Mononuclear cell (primary cell): Measurements from ENCODE around the gene TINAG. TPM values are rescaled to one million over a fixed set of nuclear protein-coding genes. Genes with fewer than 3 reads are reported as not detected.

Source experiments
- H3K27me3 ChIP-seq: 2 replicates; pipeline ENCODE4 v1.6.0; 2011; ENCODE audit warnings: low read length, control low read depth; ENCODE audit not compliant: insufficient read depth
- H3K4me1 ChIP-seq: 2 replicates; pipeline ENCODE4 v1.5.1; 2011; ENCODE audit warnings: mild to moderate bottlenecking, low read length, control low read depth; ENCODE audit not compliant: insufficient read depth
- H3K4me3 ChIP-seq: 2 replicates; pipeline ENCODE4 v1.5.1; 2011; ENCODE audit warnings: mild to moderate bottlenecking, low read length, moderate library complexity
- H3K9me3 ChIP-seq: 2 replicates; pipeline ENCODE4 v1.5.1; 2011; ENCODE audit warnings: low read depth, mild to moderate bottlenecking, control low read depth, low read length
- total RNA-seq: library from RNA; depleted of rRNA; stranded (reverse); fragments of >200 nt; gene quantifications from one replicate; pipeline ENCODE4 v1.2.3, GENCODE V29; 2012

Gene TINAG
- total RNA-seq, 1 donor: not detected

- no peaks in the 10 kb centered on the region for H3K27me3 ChIP-seq
- no peaks in the 10 kb centered on the region for H3K9me3 ChIP-seq
- H3K4me1 ChIP-seq: no peaks in the 10 kb centered on the region
- no peak overlapping the region for H3K4me3 ChIP-seq
These were observed 120.2 kb downstream of the TINAG start for GRCh38 chr6:54428431-54428830.

- no peak overlapping the region for H3K4me3 ChIP-seq
- H3K4me1 ChIP-seq: no peaks in the 10 kb centered on the region
- peaks cover 2% of the 10 kb centered on the region for H3K9me3 ChIP-seq
- H3K27me3 ChIP-seq: no peaks in the 10 kb centered on the region
These were observed 123.2 kb downstream of the TINAG start for GRCh38 chr6:54431466-54431865.

Other genes with a start within 250 kb of the TINAG start
- not detected for gene MLIP, start 197.0 kb upstream of the TINAG start, total RNA-seq